ENCODE results near the gene ANOS1.
A peak's percentile ranks its signal among the peaks of the same experiment; 100 is the strongest.
"Not testable (repeated sequence)": the region's sequence is repeated elsewhere in the genome, so short reads cannot be mapped to it uniquely, and the experiment has no call there.

ANOS1 gene

GRCh38 chrX:8500203-8500602 is 231.7 kb downstream of the ANOS1 start:
- H2AK5ac ChIP-seq (ENCODE audit: low read length): no peak overlapping the region
- H3K79me1 ChIP-seq (ENCODE audit: low read length): no peaks in the 10 kb centered on the region
- no peak overlapping the region for H4K8ac ChIP-seq (ENCODE audit: low read depth, low read length)
- no peaks in the 10 kb centered on the region for H3K36me3 ChIP-seq (ENCODE audit: control insufficient read depth, insufficient read depth, low read length)
- no peak for DNase-seq
- H3K56ac ChIP-seq (ENCODE audit: low read length): no peak overlapping the region
- no peak overlapping the region for H3K27ac ChIP-seq (ENCODE audit: low read depth, low read length)
- no peak overlapping the region for H4K5ac ChIP-seq (ENCODE audit: low read length)
- H2BK15ac ChIP-seq (replicated peaks; ENCODE audit: low read depth): no peak overlapping the region
- no peak overlapping the region for H3K9ac ChIP-seq (ENCODE audit: low read length)
- no peaks in the 10 kb centered on the region for H3K79me2 ChIP-seq (ENCODE audit: control insufficient read depth, insufficient read depth, low read length)
- no peak overlapping the region for H3K4me3 ChIP-seq (ENCODE audit: low read length)
- H3K4me1 ChIP-seq (ENCODE audit: control insufficient read depth, low read depth, low read length): no peaks in the 10 kb centered on the region
- WGBS (ENCODE audit: extremely low coverage, insufficient coverage, low lambda C conversion rate): no CpG with 5 or more reads among the region's 4 CpGs
- H2BK5ac ChIP-seq (ENCODE audit: low read length): no peak overlapping the region
- no peaks in the 10 kb centered on the region for H3K27me3 ChIP-seq (ENCODE audit: insufficient read depth, low read length, poor library complexity)
- H3K23ac ChIP-seq (ENCODE audit: low read length): no peak overlapping the region
- no peak overlapping the region for H3K4ac ChIP-seq (ENCODE audit: low read depth, low read length)
- H2BK120ac ChIP-seq (ENCODE audit: low read depth, low read length): no peak overlapping the region
- H3K4me2 ChIP-seq (ENCODE audit: low read length): no peak overlapping the region
- H3K18ac ChIP-seq (ENCODE audit: low read length): no peak overlapping the region

- H3K23ac ChIP-seq (ENCODE audit: low read length); H2BK15ac ChIP-seq (replicated peaks; ENCODE audit: low read depth); H3K9ac ChIP-seq (ENCODE audit: low read length); H3K18ac ChIP-seq (ENCODE audit: low read length); H3K79me1 ChIP-seq (ENCODE audit: low read length); H4K8ac ChIP-seq (ENCODE audit: low read depth, low read length); H3K27ac ChIP-seq (ENCODE audit: low read depth, low read length); H4K5ac ChIP-seq (ENCODE audit: low read length); H2AK5ac ChIP-seq (ENCODE audit: low read length); H2BK5ac ChIP-seq (ENCODE audit: low read length); H3K79me2 ChIP-seq (ENCODE audit: control insufficient read depth, insufficient read depth, low read length); H2BK120ac ChIP-seq (ENCODE audit: low read depth, low read length); H3K4ac ChIP-seq (ENCODE audit: low read depth, low read length); H3K4me3 ChIP-seq (ENCODE audit: low read length); H3K4me2 ChIP-seq (ENCODE audit: low read length); H3K36me3 ChIP-seq (ENCODE audit: control insufficient read depth, insufficient read depth, low read length); H3K27me3 ChIP-seq (ENCODE audit: insufficient read depth, low read length, poor library complexity); H3K56ac ChIP-seq (ENCODE audit: low read length); H3K4me1 ChIP-seq (ENCODE audit: control insufficient read depth, low read depth, low read length): not testable (repeated sequence)
- DNase-seq: peak; percentile 12
- WGBS (ENCODE audit: extremely low coverage, insufficient coverage, low lambda C conversion rate): no CpG with 5 or more reads among the region's 4 CpGs
Observed at GRCh38 chrX:8495036-8495435, 236.9 kb downstream of the ANOS1 start.

GRCh38 chrX:8484360-8484949 is 247.5 kb downstream of the ANOS1 start:
- no peak overlapping the region for H3K4me3 ChIP-seq (ENCODE audit: low read length)
- DNase-seq: no peak
- H2BK120ac ChIP-seq (ENCODE audit: low read depth, low read length): no peak overlapping the region
- H3K36me3 ChIP-seq (ENCODE audit: control insufficient read depth, insufficient read depth, low read length): no peaks in the 10 kb centered on the region
- H3K56ac ChIP-seq (ENCODE audit: low read length): no peak overlapping the region
- H3K79me2 ChIP-seq (ENCODE audit: control insufficient read depth, insufficient read depth, low read length): no peaks in the 10 kb centered on the region
- H3K27me3 ChIP-seq (ENCODE audit: insufficient read depth, low read length, poor library complexity): no peaks in the 10 kb centered on the region
- no peak overlapping the region for H3K9ac ChIP-seq (ENCODE audit: low read length)
- no peak overlapping the region for H3K4me2 ChIP-seq (ENCODE audit: low read length)
- H3K18ac ChIP-seq (ENCODE audit: low read length): no peak overlapping the region
- no peak overlapping the region for H2BK5ac ChIP-seq (ENCODE audit: low read length)
- no peak overlapping the region for H3K4ac ChIP-seq (ENCODE audit: low read depth, low read length)
- no peak overlapping the region for H4K8ac ChIP-seq (ENCODE audit: low read depth, low read length)
- H2BK15ac ChIP-seq (replicated peaks; ENCODE audit: low read depth): no peak overlapping the region
- H3K4me1 ChIP-seq (ENCODE audit: control insufficient read depth, low read depth, low read length): no peaks in the 10 kb centered on the region
- no peaks in the 10 kb centered on the region for H3K79me1 ChIP-seq (ENCODE audit: low read length)
- no peak overlapping the region for H3K23ac ChIP-seq (ENCODE audit: low read length)
- H4K5ac ChIP-seq (ENCODE audit: low read length): no peak overlapping the region
- no peak overlapping the region for H2AK5ac ChIP-seq (ENCODE audit: low read length)
- H3K27ac ChIP-seq (ENCODE audit: low read depth, low read length): no peak overlapping the region
- no CpG with 5 or more reads among the region's 8 CpGs for WGBS (ENCODE audit: extremely low coverage, insufficient coverage, low lambda C conversion rate)
